ENCODE measurements around the gene MRPS9.

The MRPS9 gene

GRCh38 chr2:105102963-105103421 is 65.1 kb downstream of the MRPS9 start:
- Histone ChIP-seq H4K20me1 (ENCODE audit: insufficient read depth) (no peaks in the 10 kb centered on the region), H2AFZ (ENCODE audit: low read depth) (no peak overlapping the region), H3K4me2 (no peak overlapping the region), H3K36me3 (ENCODE audit: insufficient read depth) (no peaks in the 10 kb centered on the region), H3K4me1 (ENCODE audit: low read depth, poor library complexity, severe bottlenecking) (peaks cover 36% of the 10 kb centered on the region), H3K4me3 (IDR thresholded peaks at IDR 0.05; ENCODE audit: insufficient read depth, low read depth, low read length) (no peak overlapping the region), H3K9ac (no peak overlapping the region), H3K79me2 (ENCODE audit: insufficient read depth, low read depth) (no peaks in the 10 kb centered on the region), H3K27ac (no peak overlapping the region), H3K27me3 (ENCODE audit: insufficient read depth, low read depth) (no peaks in the 10 kb centered on the region)
- TF ChIP-seq CTCF (conservative IDR thresholded peaks at IDR 0.05; ENCODE audit: low read depth, low read length): no peak

GRCh38 chr2:105103481-105103880 is 65.6 kb downstream of the MRPS9 start:
- H3K27ac ChIP-seq: no peak overlapping the region
- H3K4me3 ChIP-seq (IDR thresholded peaks at IDR 0.05; ENCODE audit: insufficient read depth, low read depth, low read length): no peak overlapping the region
- no peaks in the 10 kb centered on the region for H3K79me2 ChIP-seq (ENCODE audit: insufficient read depth, low read depth)

GRCh38 chr2:105104208-105104731 is 66.4 kb downstream of the MRPS9 start:
- no peaks in the 10 kb centered on the region for H3K79me2 ChIP-seq (ENCODE audit: insufficient read depth, low read depth)

More at GRCh38 chr2:105103481-105103880, 65.6 kb downstream of the MRPS9 start:
- Histone ChIP-seq H3K9ac (no peak overlapping the region), H4K20me1 (ENCODE audit: insufficient read depth) (no peaks in the 10 kb centered on the region), H3K36me3 (ENCODE audit: insufficient read depth) (no peaks in the 10 kb centered on the region), H3K4me1 (ENCODE audit: low read depth, poor library complexity, severe bottlenecking) (peaks cover 33% of the 10 kb centered on the region), H3K4me2 (no peak overlapping the region), H3K27me3 (ENCODE audit: insufficient read depth, low read depth) (no peaks in the 10 kb centered on the region), H2AFZ (ENCODE audit: low read depth) (no peak overlapping the region)
- no peak for TF ChIP-seq CTCF (conservative IDR thresholded peaks at IDR 0.05; ENCODE audit: low read depth, low read length)

GRCh38 chr2:105110295-105110829 is 72.5 kb downstream of the MRPS9 start:
- TF ChIP-seq CTCF (conservative IDR thresholded peaks at IDR 0.05; ENCODE audit: low read depth, low read length): no peak
- H3K4me3 ChIP-seq (IDR thresholded peaks at IDR 0.05; ENCODE audit: insufficient read depth, low read depth, low read length): peak overlapping the region; percentile 74
- no peak overlapping the region for H2AFZ ChIP-seq (ENCODE audit: low read depth)
- no peaks in the 10 kb centered on the region for H4K20me1 ChIP-seq (ENCODE audit: insufficient read depth)
- no peaks in the 10 kb centered on the region for H3K36me3 ChIP-seq (ENCODE audit: insufficient read depth)
- peak overlapping the region; percentile 90 for H3K27ac ChIP-seq
- peak overlapping the region; percentile 24; the same call in 1 of the 2 replicates for H3K9ac ChIP-seq
- peak overlapping the region; percentile 68 for H3K4me2 ChIP-seq
- H3K4me1 ChIP-seq (ENCODE audit: low read depth, poor library complexity, severe bottlenecking): peaks cover 45% of the 10 kb centered on the region
- H3K27me3 ChIP-seq (ENCODE audit: insufficient read depth, low read depth): no peaks in the 10 kb centered on the region
- no peaks in the 10 kb centered on the region for H3K79me2 ChIP-seq (ENCODE audit: insufficient read depth, low read depth)

More at GRCh38 chr2:105104208-105104731, 66.4 kb downstream of the MRPS9 start:
- Histone ChIP-seq H4K20me1 (ENCODE audit: insufficient read depth) (no peaks in the 10 kb centered on the region), H3K4me2 (no peak overlapping the region), H3K27ac (no peak overlapping the region), H3K36me3 (ENCODE audit: insufficient read depth) (no peaks in the 10 kb centered on the region), H3K9ac (no peak overlapping the region), H3K4me1 (ENCODE audit: low read depth, poor library complexity, severe bottlenecking) (peaks cover 32% of the 10 kb centered on the region), H3K27me3 (ENCODE audit: insufficient read depth, low read depth) (no peaks in the 10 kb centered on the region), H3K4me3 (IDR thresholded peaks at IDR 0.05; ENCODE audit: insufficient read depth, low read depth, low read length) (no peak overlapping the region), H2AFZ (ENCODE audit: low read depth) (no peak overlapping the region)
- TF ChIP-seq CTCF (conservative IDR thresholded peaks at IDR 0.05; ENCODE audit: low read depth, low read length): no peak
